Measurements from ENCODE around the gene PRDM7. TPM values are rescaled to one million over a fixed set of nuclear protein-coding genes. Genes with fewer than 3 reads are reported as not detected.
"Not testable (repeated sequence)": the region's sequence is repeated elsewhere in the genome, so short reads cannot be mapped to it uniquely, and the experiment has no call there.

The PRDM7 gene
- total and polyA plus RNA-seq, 5 experiments from 2014 or later = not detected

DNA sequence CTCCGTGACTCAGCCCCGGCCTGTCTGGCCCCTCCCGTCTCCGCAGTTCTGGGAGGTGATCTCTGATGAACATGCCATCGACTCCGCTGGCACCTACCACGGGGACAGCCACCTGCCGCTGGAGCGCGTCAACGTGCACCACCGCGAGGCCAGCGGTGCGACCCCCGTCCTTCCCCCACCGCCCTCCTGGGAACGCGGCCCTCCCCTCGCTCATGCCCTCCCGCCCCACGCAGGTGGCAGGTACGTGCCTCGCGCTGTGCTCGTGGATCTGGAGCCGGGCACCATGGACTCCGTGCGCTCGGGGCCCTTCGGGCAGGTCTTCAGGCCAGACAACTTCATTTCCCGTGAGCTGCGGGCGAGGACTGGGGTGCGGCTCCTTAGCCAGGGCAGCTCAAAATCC lies 17.2 kb upstream of the PRDM7 start:
- ATAC-seq, H3K9me3 Mint-ChIP-seq, H3K4me3 Mint-ChIP-seq, H3K4me1 Mint-ChIP-seq, H3K27me3 Mint-ChIP-seq, POLR2A ChIA-PET, DNase-seq, H3K36me3 Mint-ChIP-seq, H3K27ac Mint-ChIP-seq: not testable (repeated sequence)

DNA sequence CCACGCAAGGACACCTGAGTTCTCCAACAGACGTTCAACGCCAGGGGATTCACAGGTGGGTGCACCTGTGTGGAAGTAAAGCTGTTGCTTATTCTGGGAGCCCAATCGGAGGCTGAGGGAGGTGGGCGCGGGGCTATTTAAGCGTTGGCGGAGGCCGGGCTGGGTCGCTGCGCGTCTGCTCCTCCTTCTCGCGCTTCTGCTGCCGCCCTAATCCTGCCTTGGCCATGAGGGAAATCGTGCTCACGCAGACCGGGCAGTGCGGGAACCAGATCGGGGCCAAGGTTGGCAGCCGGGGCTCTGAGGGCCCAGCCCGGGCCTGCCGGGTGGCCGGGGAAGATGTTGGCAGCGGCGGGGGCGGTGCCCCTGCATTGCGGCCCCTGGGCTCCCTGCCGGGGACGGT lies 16.7 kb upstream of the PRDM7 start:
- H3K9me3 Mint-ChIP-seq, H3K27me3 Mint-ChIP-seq, H3K36me3 Mint-ChIP-seq, ATAC-seq, H3K4me3 Mint-ChIP-seq, POLR2A ChIA-PET, H3K27ac Mint-ChIP-seq, H3K4me1 Mint-ChIP-seq, DNase-seq: not testable (repeated sequence)

DNA sequence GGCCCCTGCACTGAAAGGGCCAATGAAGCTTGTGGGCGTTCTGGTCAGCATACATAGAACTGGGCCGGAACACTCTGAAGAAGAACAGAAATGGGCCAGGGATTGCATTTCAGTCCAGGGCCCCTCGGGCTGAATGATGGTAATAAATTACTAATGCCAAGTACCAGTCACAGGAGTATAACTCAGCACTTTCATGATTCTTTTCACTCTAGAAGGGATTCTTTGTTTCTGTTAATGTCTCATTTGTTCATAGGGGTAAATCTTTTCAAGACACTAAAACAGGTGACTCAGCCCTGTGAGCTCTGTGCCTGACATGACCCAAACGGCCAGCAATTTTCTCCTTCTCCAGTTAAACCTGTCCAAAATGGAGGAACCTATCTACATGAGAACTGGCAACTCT lies 15.7 kb upstream of the PRDM7 start:
- H3K27ac Mint-ChIP-seq, H3K36me3 Mint-ChIP-seq, ATAC-seq, H3K9me3 Mint-ChIP-seq, POLR2A ChIA-PET, H3K4me1 Mint-ChIP-seq, H3K27me3 Mint-ChIP-seq, DNase-seq, H3K4me3 Mint-ChIP-seq: not testable (repeated sequence)

DNA sequence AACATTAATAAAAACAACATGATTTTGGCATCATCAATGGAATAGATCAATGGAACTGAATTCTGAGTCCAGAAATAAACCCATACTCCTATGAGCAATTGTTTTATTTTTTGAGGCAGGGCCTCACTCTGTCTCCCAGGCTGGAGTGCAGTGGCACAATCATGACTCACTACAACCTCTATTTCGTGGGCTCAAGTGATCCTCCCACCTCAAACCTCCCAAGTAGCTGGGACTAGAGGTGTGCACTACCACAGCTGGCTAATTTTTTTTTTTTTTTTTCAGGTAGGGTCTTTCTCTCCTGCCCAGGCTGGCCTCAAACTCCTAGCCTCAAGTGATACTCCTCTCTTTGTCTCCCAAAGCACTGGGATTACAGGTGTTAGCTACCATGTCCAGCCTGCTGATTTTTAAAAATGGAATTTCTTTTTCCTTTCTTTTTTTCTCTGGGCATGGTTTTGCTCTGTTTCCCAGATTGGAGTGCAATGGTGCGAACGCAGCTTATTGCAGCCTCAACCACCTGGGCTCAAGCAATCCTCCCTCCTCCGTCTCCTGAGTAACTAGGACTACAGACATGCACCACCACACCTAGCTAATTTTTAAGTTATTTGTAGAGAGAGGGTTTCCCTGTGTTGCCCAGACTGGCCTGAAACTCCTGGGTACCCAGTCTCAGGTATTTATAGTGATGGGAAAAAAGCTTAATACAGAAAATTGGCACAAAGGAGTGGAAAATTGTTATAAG lies 7.3 kb upstream of the PRDM7 start:
- ATAC-seq (no peak), DNase-seq (no peak)
- peak overlapping the region in 4 of 10 donors; percentile 4 to 24 (median 18) for H3K4me3 Mint-ChIP-seq
- H3K27me3 Mint-ChIP-seq = peaks cover 0 to 9% (median 3%) of the 10 kb centered on the region in 5 donors
- POLR2A ChIA-PET = no interaction called here
- peaks cover 0 to 3% (median 0%) of the 10 kb centered on the region in 3 donors for H3K36me3 Mint-ChIP-seq
- peaks cover 0 to 8% (median 0%) of the 10 kb centered on the region in 9 donors for H3K9me3 Mint-ChIP-seq
- peaks cover 5 to 15% (median 10%) of the 10 kb centered on the region in 4 donors for H3K4me1 Mint-ChIP-seq
- peak overlapping the region in 1 of 10 donors; percentile 24 for H3K27ac Mint-ChIP-seq

GRCh38 chr16:90083139-90083538 lies 6.0 kb upstream of the PRDM7 start:
- Mint-ChIP-seq H3K9me3 (peaks cover 0 to 8% (median 0%) of the 10 kb centered on the region in 9 donors), H3K27me3 (peaks cover 0 to 9% (median 3%) of the 10 kb centered on the region in 5 donors), H3K4me3 (peak overlapping the region; percentile 56 to 99 (median 97)), H3K36me3 (peaks cover 0 to 3% (median 0%) of the 10 kb centered on the region in 3 donors), H3K4me1 (peaks cover 5 to 19% (median 13%) of the 10 kb centered on the region in 4 donors), H3K27ac (peak overlapping the region in 4 of 10 donors; percentile 91 to 97 (median 94))
- DNase-seq (no peak), ATAC-seq (no peak)
- POLR2A ChIA-PET = no interaction called here

DNA sequence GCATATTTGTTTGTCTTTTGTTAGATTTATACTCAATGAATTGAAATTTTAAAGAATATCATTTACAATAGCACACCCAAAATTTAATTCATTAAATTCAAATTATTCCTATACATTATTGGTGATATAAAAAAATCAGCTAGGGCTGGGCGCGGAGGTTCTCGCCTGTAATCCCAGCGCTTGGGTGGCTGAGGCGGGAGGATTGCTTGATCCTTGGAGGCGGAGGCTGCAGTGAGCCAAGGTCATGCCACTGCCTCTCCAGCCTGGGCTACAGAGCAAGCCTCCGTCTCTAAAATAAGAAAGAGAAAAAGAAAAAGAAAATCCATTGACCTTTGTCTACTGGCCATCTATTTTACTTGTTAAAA lies 4.5 kb upstream of the PRDM7 start:
- Mint-ChIP-seq H3K36me3 (peaks cover 0 to 3% (median 0%) of the 10 kb centered on the region in 3 donors), H3K4me1 (peaks cover 17 to 35% (median 26%) of the 10 kb centered on the region in 4 donors), H3K4me3 (peak overlapping the region; percentile 90 to 99 (median 97)), H3K27ac (peak overlapping the region in 5 of 10 donors; percentile 84 to 97 (median 94)), H3K27me3 (peaks cover 0 to 8% (median 2%) of the 10 kb centered on the region in 5 donors), H3K9me3 (peaks cover 0 to 8% (median 0%) of the 10 kb centered on the region in 9 donors)
- POLR2A ChIA-PET = no interaction called here
- no peak for DNase-seq
- no peak for ATAC-seq

DNA sequence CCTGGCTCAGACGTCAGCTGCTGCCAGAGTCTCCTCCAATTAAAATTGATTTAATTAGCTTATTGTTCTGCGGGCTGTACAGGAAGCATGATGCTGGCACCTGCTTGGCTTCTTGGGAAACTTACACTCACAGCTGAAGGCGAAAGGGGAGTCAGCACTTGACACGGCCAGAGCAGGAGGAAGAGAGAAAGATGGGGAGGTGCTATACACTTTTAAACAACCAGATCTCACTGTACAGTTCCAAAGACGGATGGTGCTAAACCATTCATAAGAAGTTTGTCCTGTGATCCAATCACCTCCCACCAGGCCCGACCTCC lies 1.4 kb upstream of the PRDM7 start:
- ATAC-seq (no peak), DNase-seq (no peak)
- Mint-ChIP-seq H3K27ac (peak overlapping the region in 3 of 10 donors; percentile 14 to 40 (median 37)), H3K4me3 (peak overlapping the region in 3 of 10 donors; percentile 35 to 94 (median 36)), H3K27me3 (peaks cover 0 to 13% (median 2%) of the 10 kb centered on the region in 5 donors), H3K36me3 (no peaks in the 10 kb centered on the region), H3K4me1 (peaks cover 21 to 39% (median 29%) of the 10 kb centered on the region in 4 donors), H3K9me3 (peaks cover 0 to 2% (median 0%) of the 10 kb centered on the region in 9 donors)
- POLR2A ChIA-PET = no interaction called here

- peaks cover 0 to 13% (median 2%) of the 10 kb centered on the region in 5 donors for H3K27me3 Mint-ChIP-seq
- peaks cover 21 to 38% (median 28%) of the 10 kb centered on the region in 4 donors for H3K4me1 Mint-ChIP-seq
- peak in 8 of 10 donors; percentile 6 to 70 (median 60) for DNase-seq
- H3K4me3 Mint-ChIP-seq = peak overlapping the region; percentile 87 to 97 (median 94)
- POLR2A ChIA-PET = no interaction called here
- H3K36me3 Mint-ChIP-seq = no peaks in the 10 kb centered on the region
- H3K9me3 Mint-ChIP-seq = peaks cover 0 to 2% (median 0%) of the 10 kb centered on the region in 9 donors
- ATAC-seq = peak; percentile 74 to 83
- H3K27ac Mint-ChIP-seq = peak overlapping the region in 9 of 10 donors; percentile 39 to 95 (median 81)
These were observed 837 bp upstream of the PRDM7 start for GRCh38 chr16:90077757-90078578.

DNA sequence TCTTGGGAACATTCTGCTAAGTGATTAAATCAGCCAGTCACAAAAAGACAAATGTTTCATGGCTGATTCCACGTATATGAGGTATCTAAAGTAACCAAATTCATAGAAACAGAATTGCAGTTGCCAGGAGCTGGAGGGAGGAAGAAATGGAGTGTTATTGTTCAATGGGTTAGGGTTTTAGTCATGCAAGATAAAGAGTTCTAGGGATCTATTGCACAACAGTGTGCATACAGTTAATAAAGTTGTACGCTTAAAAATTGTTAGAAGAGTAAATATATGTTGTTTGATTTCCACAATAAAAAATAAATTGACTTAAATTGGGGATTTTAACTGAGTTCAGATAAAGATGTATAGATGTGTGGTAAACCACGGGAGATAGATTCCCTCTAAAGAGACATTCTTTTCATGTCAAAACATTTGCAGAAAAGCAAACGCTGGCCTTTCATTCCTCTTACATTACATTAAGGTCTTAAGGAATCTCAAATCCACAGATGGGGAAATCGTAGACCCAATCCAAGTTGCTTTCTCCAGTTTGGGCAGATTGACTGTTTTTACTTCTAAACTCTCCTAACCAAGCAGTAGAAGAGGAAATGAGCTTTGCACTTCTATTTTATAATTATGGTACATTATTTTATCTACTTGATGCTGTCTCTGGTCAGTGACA lies 4.6 kb downstream of the PRDM7 start:
- H3K27ac Mint-ChIP-seq = no peak overlapping the region
- H3K4me1 Mint-ChIP-seq = peaks cover 15 to 24% (median 16%) of the 10 kb centered on the region in 4 donors
- H3K36me3 Mint-ChIP-seq = no peaks in the 10 kb centered on the region
- no peak overlapping the region for H3K4me3 Mint-ChIP-seq
- H3K9me3 Mint-ChIP-seq = peaks cover 0 to 3% (median 0%) of the 10 kb centered on the region in 9 donors
- DNase-seq (no peak), ATAC-seq (no peak)
- peaks cover 0 to 13% (median 4%) of the 10 kb centered on the region in 5 donors for H3K27me3 Mint-ChIP-seq
- POLR2A ChIA-PET = no interaction called here

GRCh38 chr16:90070440-90070839 lies 6.7 kb downstream of the PRDM7 start:
- Mint-ChIP-seq H3K27ac (no peak overlapping the region), H3K27me3 (peaks cover 0 to 10% (median 3%) of the 10 kb centered on the region in 5 donors), H3K36me3 (no peaks in the 10 kb centered on the region), H3K9me3 (peaks cover 0 to 3% (median 0%) of the 10 kb centered on the region in 9 donors), H3K4me1 (peaks cover 0 to 14% (median 5%) of the 10 kb centered on the region in 4 donors), H3K4me3 (no peak overlapping the region)
- ATAC-seq = peak in 1 of 2 donors; percentile 43
- POLR2A ChIA-PET = no interaction called here
- no peak for DNase-seq

DNA sequence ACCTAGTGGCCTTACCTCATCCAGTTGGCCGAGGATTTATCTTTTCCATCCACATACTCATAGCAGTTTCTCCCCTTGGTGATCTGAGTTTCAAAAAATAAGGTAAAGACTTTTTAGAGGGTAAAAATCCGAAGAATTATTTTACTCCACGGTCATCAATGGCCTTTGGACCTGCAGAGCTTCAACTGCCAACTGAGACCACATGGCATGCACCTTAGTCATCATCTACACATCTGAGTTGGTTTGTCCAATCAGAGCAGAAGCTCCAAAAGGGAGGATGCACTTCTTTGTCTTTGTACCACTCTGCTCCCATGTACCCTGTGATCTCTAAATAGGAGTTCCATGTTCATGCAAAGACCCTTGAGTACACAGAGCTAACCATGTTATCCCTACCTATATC lies 15.7 kb downstream of the PRDM7 start:
- Mint-ChIP-seq H3K27me3 (peaks cover 0 to 14% (median 9%) of the 10 kb centered on the region in 5 donors), H3K9me3 (no peaks in the 10 kb centered on the region), H3K4me3 (no peak overlapping the region), H3K27ac (no peak overlapping the region), H3K4me1 (peaks cover 0 to 2% (median 1%) of the 10 kb centered on the region in 4 donors), H3K36me3 (no peaks in the 10 kb centered on the region)
- DNase-seq (no peak), ATAC-seq (no peak)
- POLR2A ChIA-PET = no interaction called here

DNA sequence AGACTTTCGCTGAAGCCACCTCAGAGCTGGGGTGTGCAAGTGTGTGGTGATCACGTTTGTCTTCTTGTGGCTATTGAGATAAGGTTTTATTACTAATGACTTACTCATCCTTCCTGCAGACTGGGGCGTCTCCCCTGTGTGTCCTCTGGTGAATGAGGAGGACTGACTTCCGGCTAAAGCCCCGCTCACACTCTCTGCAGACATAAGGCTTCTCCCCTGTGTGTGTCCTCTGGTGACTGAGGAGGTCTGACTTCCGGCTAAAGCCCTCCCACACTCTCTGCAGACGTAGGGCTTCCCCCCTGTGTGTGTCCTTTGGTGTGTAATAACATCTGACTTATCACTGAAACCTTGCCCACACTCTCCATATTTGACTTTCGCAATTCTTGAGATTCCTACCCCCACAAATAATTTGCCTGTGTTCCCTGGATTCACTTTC lies 19.4 kb downstream of the PRDM7 start:
- no peak for DNase-seq
- Mint-ChIP-seq H3K9me3 (peaks cover 9 to 30% (median 21%) of the 10 kb centered on the region in 9 donors), H3K27me3 (peaks cover 0 to 4% (median 3%) of the 10 kb centered on the region in 5 donors), H3K4me3 (no peak overlapping the region), H3K4me1 (peaks cover 0 to 2% (median 1%) of the 10 kb centered on the region in 4 donors), H3K36me3 (peaks cover 0 to 22% (median 13%) of the 10 kb centered on the region in 3 donors), H3K27ac (peak overlapping the region in 1 of 10 donors; percentile 16)
- ATAC-seq = no peak
- POLR2A ChIA-PET = no interaction called here
